Measurements from ENCODE around the gene SORCS1. TPM values are rescaled to one million over a fixed set of nuclear protein-coding genes. Genes with fewer than 3 reads are reported as not detected.

The SORCS1 gene
- total RNA-seq, 3 donors from 2014 or later = 0.73 to 3.3 (median 2.9) TPM

DNA sequence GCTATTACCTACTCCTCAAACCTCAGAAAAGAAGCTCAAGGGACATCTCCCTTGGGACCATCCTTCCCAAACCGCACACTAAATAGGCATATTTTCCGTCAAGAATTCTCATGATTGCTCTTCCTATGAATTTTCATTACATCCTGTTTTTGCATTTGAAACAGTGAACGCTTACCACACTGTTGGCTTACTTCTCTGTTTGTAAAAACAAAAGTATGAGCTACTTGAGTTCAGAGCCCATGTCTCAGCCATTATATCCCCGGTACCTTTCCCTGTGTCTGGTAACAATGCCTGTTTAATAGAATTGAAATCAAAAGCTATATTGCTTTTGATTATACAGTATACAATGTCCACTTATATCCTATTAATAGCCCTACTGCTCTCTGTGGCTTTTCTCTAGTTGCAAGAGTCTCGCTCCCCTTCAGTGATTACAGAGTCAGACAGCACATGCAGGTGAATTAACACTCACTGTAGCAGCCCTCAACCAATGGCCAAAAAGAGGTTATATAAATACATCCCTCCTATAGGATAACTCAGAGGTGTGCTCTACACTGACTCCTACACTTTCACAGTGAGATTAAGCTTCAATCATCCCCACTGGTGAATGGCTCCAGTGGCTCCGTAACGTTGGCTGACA lies 264.4 kb downstream of the SORCS1 start:
- Histone ChIP-seq H3K36me3 (no peaks in the 10 kb centered on the region), H3K27ac (no peak overlapping the region), H3K27me3 (no peaks in the 10 kb centered on the region), H3K9me3 (no peaks in the 10 kb centered on the region), H3K4me3 (no peak overlapping the region), H3K4me1 (no peaks in the 10 kb centered on the region)
- DNase-seq (ENCODE audit: low spot score in 2 of 2) = no peak
- TF ChIP-seq POLR2A (IDR thresholded peaks at IDR 0.05) (no peak), POLR2AphosphoS5 (IDR thresholded peaks at IDR 0.05) (no peak)
- TF ChIP-seq, protein P1, sequence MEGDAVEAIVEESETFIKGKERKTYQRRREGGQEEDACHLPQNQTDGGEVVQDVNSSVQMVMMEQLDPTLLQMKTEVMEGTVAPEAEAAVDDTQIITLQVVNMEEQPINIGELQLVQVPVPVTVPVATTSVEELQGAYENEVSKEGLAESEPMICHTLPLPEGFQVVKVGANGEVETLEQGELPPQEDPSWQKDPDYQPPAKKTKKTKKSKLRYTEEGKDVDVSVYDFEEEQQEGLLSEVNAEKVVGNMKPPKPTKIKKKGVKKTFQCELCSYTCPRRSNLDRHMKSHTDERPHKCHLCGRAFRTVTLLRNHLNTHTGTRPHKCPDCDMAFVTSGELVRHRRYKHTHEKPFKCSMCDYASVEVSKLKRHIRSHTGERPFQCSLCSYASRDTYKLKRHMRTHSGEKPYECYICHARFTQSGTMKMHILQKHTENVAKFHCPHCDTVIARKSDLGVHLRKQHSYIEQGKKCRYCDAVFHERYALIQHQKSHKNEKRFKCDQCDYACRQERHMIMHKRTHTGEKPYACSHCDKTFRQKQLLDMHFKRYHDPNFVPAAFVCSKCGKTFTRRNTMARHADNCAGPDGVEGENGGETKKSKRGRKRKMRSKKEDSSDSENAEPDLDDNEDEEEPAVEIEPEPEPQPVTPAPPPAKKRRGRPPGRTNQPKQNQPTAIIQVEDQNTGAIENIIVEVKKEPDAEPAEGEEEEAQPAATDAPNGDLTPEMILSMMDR (IDR thresholded peaks at IDR 0.05) = no peak
- intact Hi-C loops (cut with DNase I; ENCODE audit: low total_unique reads) = no loop called here

DNA sequence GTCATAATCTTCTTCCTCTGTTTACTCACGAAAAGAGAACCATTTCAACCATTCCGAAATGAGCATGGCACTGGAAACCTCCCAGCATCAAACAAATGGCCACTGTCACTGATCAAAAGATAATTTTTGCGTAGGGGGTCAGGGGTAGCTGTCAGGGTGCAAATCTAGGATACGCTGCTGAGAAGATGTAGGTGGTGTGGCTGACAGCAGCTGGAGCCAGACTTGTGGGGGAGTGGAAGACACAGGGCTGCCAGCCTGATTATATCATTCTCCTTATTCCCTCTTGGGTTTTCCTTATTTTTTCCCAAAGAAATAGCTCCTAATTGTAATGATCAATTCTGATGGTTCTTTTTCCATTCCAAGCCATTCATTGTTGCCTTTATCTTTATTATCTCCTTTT lies 266.1 kb downstream of the SORCS1 start:
- Histone ChIP-seq H3K9me3 (no peaks in the 10 kb centered on the region), H3K4me3 (no peak overlapping the region), H3K4me1 (no peaks in the 10 kb centered on the region), H3K27ac (no peak overlapping the region), H3K27me3 (no peaks in the 10 kb centered on the region), H3K36me3 (no peaks in the 10 kb centered on the region)
- no peak for TF ChIP-seq POLR2A (IDR thresholded peaks at IDR 0.05)
- TF ChIP-seq, protein P1 (IDR thresholded peaks at IDR 0.05) = no peak
- DNase-seq (ENCODE audit: low spot score in 2 of 2) = no peak
- intact Hi-C loops (cut with DNase I; ENCODE audit: low total_unique reads) = no loop called here

DNA sequence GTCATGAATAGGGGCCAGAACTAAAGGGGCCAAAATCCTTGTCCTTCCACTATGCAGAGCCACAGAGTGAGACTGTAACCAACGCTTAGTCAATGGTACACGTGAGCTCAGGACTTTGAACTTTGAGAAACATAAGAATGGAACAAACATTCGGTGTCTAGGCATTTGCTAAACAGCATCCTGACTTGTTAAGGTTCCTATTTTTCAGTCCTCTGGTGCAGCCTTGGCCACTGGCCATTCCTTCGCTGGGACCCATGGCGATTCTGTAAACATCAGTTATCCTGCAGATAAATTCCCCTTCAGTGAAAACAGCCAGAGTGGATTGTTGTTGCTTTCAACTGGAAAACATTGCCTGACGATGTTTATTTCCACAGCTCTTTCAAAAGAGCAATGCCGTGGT lies 266.8 kb downstream of the SORCS1 start:
- Histone ChIP-seq H3K4me1 (no peaks in the 10 kb centered on the region), H3K9me3 (no peaks in the 10 kb centered on the region), H3K36me3 (no peaks in the 10 kb centered on the region), H3K27me3 (no peaks in the 10 kb centered on the region), H3K27ac (no peak overlapping the region), H3K4me3 (no peak overlapping the region)
- no peak for DNase-seq (ENCODE audit: low spot score in 2 of 2)
- intact Hi-C loops (cut with DNase I; ENCODE audit: low total_unique reads) = no loop called here
- TF ChIP-seq POLR2AphosphoS5 (IDR thresholded peaks at IDR 0.05) (no peak), POLR2A (IDR thresholded peaks at IDR 0.05) (no peak)
- TF ChIP-seq, protein P1 (IDR thresholded peaks at IDR 0.05) = no peak

DNA sequence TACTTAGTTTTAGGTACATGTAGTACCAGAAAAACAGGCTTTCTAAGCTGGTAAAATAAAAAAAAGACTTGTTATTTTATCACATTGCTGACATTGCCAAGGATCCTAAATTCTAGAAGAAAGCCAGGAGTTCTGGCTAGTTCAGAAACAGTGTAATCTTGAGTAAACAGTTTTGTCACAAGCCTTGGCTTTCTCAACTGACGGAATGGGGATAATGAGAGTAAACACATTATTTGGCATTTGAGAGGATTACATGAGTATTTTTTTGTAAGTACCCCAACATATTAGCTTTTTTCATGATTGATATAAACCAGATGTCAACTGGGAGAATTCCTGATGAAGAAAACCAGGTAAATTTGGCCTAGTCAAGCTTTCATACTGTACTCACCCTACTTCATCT lies 269.8 kb downstream of the SORCS1 start:
- Histone ChIP-seq H3K27me3 (no peaks in the 10 kb centered on the region), H3K4me3 (no peak overlapping the region), H3K4me1 (no peaks in the 10 kb centered on the region), H3K36me3 (no peaks in the 10 kb centered on the region), H3K27ac (peak overlapping the region in 1 of 2 donors; percentile 26), H3K9me3 (no peaks in the 10 kb centered on the region)
- no peak for DNase-seq (ENCODE audit: low spot score in 2 of 2)
- intact Hi-C loops (cut with DNase I; ENCODE audit: low total_unique reads) = no loop called here
- TF ChIP-seq, protein P1 (IDR thresholded peaks at IDR 0.05) = no peak

DNA sequence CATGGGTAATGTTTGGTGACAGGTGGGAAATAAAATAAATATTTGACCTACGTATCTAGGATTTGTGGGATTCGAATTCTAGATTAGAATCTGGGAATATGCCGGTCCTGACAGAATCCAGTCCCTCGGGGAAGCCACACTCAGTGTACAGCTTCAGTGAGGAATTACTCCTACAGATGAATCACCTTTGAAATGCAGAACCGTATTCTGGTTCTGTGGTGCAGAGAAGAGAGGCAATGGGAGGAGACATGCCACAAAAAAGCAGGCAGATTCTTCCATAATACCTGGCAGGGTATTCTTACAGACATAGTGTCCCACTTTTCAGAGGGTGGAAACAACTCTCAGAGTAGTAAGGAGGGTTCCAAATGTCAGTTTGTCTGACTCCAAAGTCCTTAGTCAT lies 286.9 kb downstream of the SORCS1 start:
- TF ChIP-seq, protein P1 (IDR thresholded peaks at IDR 0.05) = no peak
- TF ChIP-seq POLR2AphosphoS5 (IDR thresholded peaks at IDR 0.05) (no peak), POLR2A (IDR thresholded peaks at IDR 0.05) (no peak)
- intact Hi-C loops (cut with DNase I; ENCODE audit: low total_unique reads) = no loop called here

More for the DNA sequence above, 286.9 kb downstream of the SORCS1 start:
- H3K9me3 ChIP-seq = no peaks in the 10 kb centered on the region
- no peak overlapping the region for H3K4me3 ChIP-seq
- H3K4me1 ChIP-seq = no peaks in the 10 kb centered on the region
- no peak for DNase-seq (ENCODE audit: low spot score in 2 of 2)
- H3K36me3 ChIP-seq = no peaks in the 10 kb centered on the region
- H3K27ac ChIP-seq = no peak overlapping the region
- H3K27me3 ChIP-seq = no peaks in the 10 kb centered on the region
